Aorta (tissue), 5 donors: ENCODE data around the gene NHSL2. TPM values are rescaled to one million over a fixed set of nuclear protein-coding genes. Genes with fewer than 3 reads are reported as not detected.

Source experiments
- ATAC-seq: fragments of 200-7000 bp; cut with Tn5 transposase; one replicate; pipeline ENCODE4 v1.9.1; 2022; ENCODE audit warnings: moderate library complexity; ENCODE audit not compliant: low FRiP score
- DNase-seq, 2 donors: peaks; one replicate each; pipeline ENCODE4 v3.0.0-alpha.2; 2020
- H3K27ac ChIP-seq, 2 donors: one replicate each; pipeline ENCODE4 v1.5.1; 2013; ENCODE audit warnings: low read length in 2 of 2, mild to moderate bottlenecking in 2 of 2, moderate library complexity in 2 of 2, control low read depth in 1 of 2, inconsistent platforms in 1 of 2, low read depth in 1 of 2
- H3K27me3 ChIP-seq, 2 donors: one replicate each; pipeline ENCODE4 v1.6.1; 2013; ENCODE audit warnings: control low read depth in 1 of 2, low read length in 1 of 2, mild to moderate bottlenecking in 1 of 2, moderate library complexity in 1 of 2; ENCODE audit not compliant: insufficient read depth in 2 of 2, control insufficient read depth in 1 of 2
- H3K36me3 ChIP-seq, 2 donors: one replicate each; pipeline ENCODE4 v1.6.1; 2013; ENCODE audit warnings: control low read depth in 1 of 2, low read length in 1 of 2, mild to moderate bottlenecking in 1 of 2; ENCODE audit not compliant: insufficient read depth in 2 of 2, control insufficient read depth in 1 of 2
- H3K4me1 ChIP-seq, 2 donors: one replicate each; pipeline ENCODE4 v1.6.1; 2013; ENCODE audit warnings: low read length in 2 of 2, control low read depth in 1 of 2, mild to moderate bottlenecking in 1 of 2, moderate library complexity in 1 of 2; ENCODE audit not compliant: insufficient read depth in 2 of 2, control insufficient read depth in 1 of 2
- H3K4me3 ChIP-seq, 2 donors: one replicate each; pipeline ENCODE4 v1.5.1; 2013; ENCODE audit warnings: low read length in 2 of 2, control low read depth in 1 of 2, mild to moderate bottlenecking in 1 of 2
- H3K9me3 ChIP-seq: one replicate; pipeline ENCODE4 v1.6.1; 2013; ENCODE audit warnings: mild to moderate bottlenecking, low read length; ENCODE audit not compliant: control insufficient read depth
- WGBS, 2 donors: extraction: QIAGEN DNeasy Blood & Tissue Kit; methylation state at CpG; one replicate each; pipeline ENCODE4 v1.1.7; 2013; 5-methylcytosine and 5-hydroxymethylcytosine counted together
- intact Hi-C, 2 donors: fragments of 100-400 bp; cut with DNase I; formaldehyde crosslinking; loops; one replicate each; pipeline versions ENCODE4 v1.14.2 to v1.15.0; 2022
- polyA plus RNA-seq, 2 donors: library from polyadenylated mRNA; stranded (reverse); fragments of 200-250 nt; gene quantifications; one replicate each; pipeline ENCODE4 v1.2.3, GENCODE V29; 2013
- total RNA-seq, 2 donors: library from RNA; stranded (reverse); fragmentation: NEBNext Ultra II Directional; extraction: Animal tissue kit (Norgen Biotek cat#: 25700); gene quantifications; one replicate each; pipeline ENCODE4 v1.2.1, GENCODE V29; 2021
- donor health status: healthy with polysubstance abuse.
- donor health status: Bipolar disorder and iron deficiency.
- donor health status: DM: no; HTN: no; CAD: no.
- donor health status: DM: no; HTN: no; CAD: no.
- donor health status: DM: yes; HTN: yes; CAD: no.

NHSL2 gene
- total and polyA plus RNA-seq, 4 donors = 0.88 to 50.4 (median 15.9) TPM

- no peak overlapping the region for H3K27ac ChIP-seq
- intact Hi-C loops = no loop called here
- H3K4me3 ChIP-seq = no peak overlapping the region
- no peaks in the 10 kb centered on the region for H3K4me1 ChIP-seq
- peaks cover 0 to 5% of the 10 kb centered on the region in 2 donors for H3K36me3 ChIP-seq
- no peaks in the 10 kb centered on the region for H3K27me3 ChIP-seq
- DNase-seq = no peak
- ATAC-seq = no peak
- WGBS, 2 donors = 74 to 78% methylated on average over 9 of the region's 9 CpGs
- H3K9me3 ChIP-seq = no peaks in the 10 kb centered on the region
These were observed 227.3 kb downstream of the NHSL2 start for GRCh38 chrX:72137846-72138495.

DNA sequence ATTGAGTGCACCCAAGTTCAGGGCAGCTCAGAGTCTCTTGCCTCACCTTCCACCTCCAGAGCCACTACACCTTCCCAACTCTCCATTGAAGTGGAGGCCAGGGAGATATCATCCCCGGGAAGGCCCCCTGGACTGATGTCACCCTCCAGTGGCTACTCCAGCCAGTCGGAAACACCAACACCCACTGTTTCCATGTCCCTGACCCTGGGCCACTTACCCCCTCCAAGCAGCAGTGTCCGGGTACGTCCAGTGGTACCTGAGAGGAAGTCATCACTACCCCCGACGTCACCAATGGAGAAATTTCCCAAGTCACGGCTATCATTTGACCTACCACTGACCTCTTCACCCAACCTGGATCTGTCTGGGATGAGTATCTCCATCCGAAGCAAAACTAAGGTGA is 228.9 kb downstream of the NHSL2 start:
- H3K36me3 ChIP-seq = peaks cover 0 to 5% of the 10 kb centered on the region in 2 donors
- no peak overlapping the region for H3K27ac ChIP-seq
- ATAC-seq (no peak), DNase-seq (no peak)
- 88 to 93% methylated on average over 8 of the region's 8 CpGs for WGBS, 2 donors
- no peaks in the 10 kb centered on the region for H3K9me3 ChIP-seq
- no peak overlapping the region for H3K4me3 ChIP-seq
- H3K27me3 ChIP-seq = no peaks in the 10 kb centered on the region
- intact Hi-C loops = no loop called here
- no peaks in the 10 kb centered on the region for H3K4me1 ChIP-seq

GRCh38 chrX:72141372-72142004 is 230.8 kb downstream of the NHSL2 start:
- DNase-seq = no peak
- peaks cover 0 to 5% of the 10 kb centered on the region in 2 donors for H3K36me3 ChIP-seq
- WGBS, 2 donors = 66 to 87% methylated on average over 4 of the region's 4 CpGs
- no peak overlapping the region for H3K4me3 ChIP-seq
- H3K27me3 ChIP-seq = no peaks in the 10 kb centered on the region
- H3K4me1 ChIP-seq = no peaks in the 10 kb centered on the region
- no peaks in the 10 kb centered on the region for H3K9me3 ChIP-seq
- intact Hi-C loops = no loop called here
- ATAC-seq = no peak
- H3K27ac ChIP-seq = no peak overlapping the region

GRCh38 chrX:72142094-72142793 is 231.6 kb downstream of the NHSL2 start:
- intact Hi-C loops = no loop called here
- ATAC-seq (no peak), DNase-seq (no peak)
- Histone ChIP-seq H3K27me3 (no peaks in the 10 kb centered on the region), H3K27ac (no peak overlapping the region), H3K36me3 (peaks cover 0 to 5% of the 10 kb centered on the region in 2 donors), H3K4me1 (no peaks in the 10 kb centered on the region), H3K4me3 (no peak overlapping the region), H3K9me3 (no peaks in the 10 kb centered on the region)
- 63 to 80% methylated on average over 8 of the region's 8 CpGs for WGBS, 2 donors

GRCh38 chrX:72142794-72143608 is 232.4 kb downstream of the NHSL2 start:
- Histone ChIP-seq H3K4me3 (no peak overlapping the region), H3K4me1 (no peaks in the 10 kb centered on the region), H3K36me3 (peaks cover 0 to 5% of the 10 kb centered on the region in 2 donors), H3K9me3 (no peaks in the 10 kb centered on the region), H3K27me3 (no peaks in the 10 kb centered on the region), H3K27ac (no peak overlapping the region)
- intact Hi-C loops = no loop called here
- no peak for ATAC-seq
- no peak for DNase-seq
- 66 to 79% methylated on average over 11 of the region's 11 CpGs for WGBS, 2 donors

GRCh38 chrX:72143609-72143907 is 232.9 kb downstream of the NHSL2 start:
- Histone ChIP-seq H3K27ac (no peak overlapping the region), H3K4me1 (no peaks in the 10 kb centered on the region), H3K27me3 (no peaks in the 10 kb centered on the region), H3K4me3 (no peak overlapping the region), H3K36me3 (peaks cover 0 to 2% of the 10 kb centered on the region in 2 donors), H3K9me3 (no peaks in the 10 kb centered on the region)
- intact Hi-C loops = no loop called here
- DNase-seq (no peak), ATAC-seq (no peak)
- 47 to 53% methylated on average over 2 of the region's 2 CpGs for WGBS, 2 donors

DNA sequence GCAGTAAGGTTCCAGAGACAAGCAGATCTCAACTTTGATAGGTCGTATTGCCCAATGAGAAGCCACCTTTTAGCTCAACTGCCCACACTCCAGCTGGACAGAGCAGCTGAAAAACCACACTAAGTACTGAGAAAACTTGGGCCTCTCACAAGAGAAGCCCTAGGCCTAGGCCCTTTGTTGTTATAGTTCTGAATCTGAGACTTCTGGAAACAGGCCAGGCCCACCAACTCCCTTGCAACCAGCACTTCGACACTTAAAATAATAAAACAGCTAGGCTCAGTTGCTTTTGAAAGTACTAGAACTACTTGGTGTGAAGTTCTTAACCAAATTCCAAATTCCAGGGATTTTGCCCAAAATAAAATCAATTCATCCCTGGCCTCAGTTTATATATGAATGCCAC is 234.5 kb downstream of the NHSL2 start:
- Histone ChIP-seq H3K27me3 (no peaks in the 10 kb centered on the region), H3K9me3 (no peaks in the 10 kb centered on the region), H3K27ac (no peak overlapping the region), H3K36me3 (no peaks in the 10 kb centered on the region), H3K4me1 (no peaks in the 10 kb centered on the region), H3K4me3 (no peak overlapping the region)
- intact Hi-C loops = no loop called here
- no peak for DNase-seq
- no peak for ATAC-seq
- 28 to 32% methylated on average over 2 of the region's 2 CpGs for WGBS, 2 donors

DNA sequence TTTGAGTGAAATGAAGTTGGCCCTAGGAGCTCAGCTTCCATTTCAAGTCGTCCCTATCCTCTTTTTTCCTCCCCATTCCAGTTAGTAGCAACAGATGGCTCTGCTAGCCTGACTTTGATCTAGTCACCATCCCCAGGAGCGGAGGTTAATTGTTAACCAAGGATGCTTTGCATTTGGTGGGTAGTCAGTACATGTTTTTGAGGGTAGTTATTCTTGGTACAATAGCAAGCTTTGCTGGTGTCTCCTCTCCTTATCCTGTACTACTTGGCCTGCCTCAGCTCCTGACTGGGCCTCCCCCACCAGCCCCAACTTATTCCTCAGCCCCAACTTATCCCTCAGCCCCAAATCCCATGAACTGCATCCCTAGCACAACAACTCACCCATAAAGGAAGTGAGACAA is 235.9 kb downstream of the NHSL2 start:
- DNase-seq (no peak), ATAC-seq (no peak)
- Histone ChIP-seq H3K9me3 (no peaks in the 10 kb centered on the region), H3K27ac (no peak overlapping the region), H3K36me3 (no peaks in the 10 kb centered on the region), H3K27me3 (no peaks in the 10 kb centered on the region), H3K4me3 (no peak overlapping the region), H3K4me1 (no peaks in the 10 kb centered on the region)
- WGBS, 2 donors = 58 to 85% methylated on average over 2 of the region's 2 CpGs
- intact Hi-C loops = no loop called here
